PC-9 (cell line): ENCODE results near the gene MS4A4A. TPM values are rescaled to one million over a fixed set of nuclear protein-coding genes. Genes with fewer than 3 reads are reported as not detected.
"Not testable (repeated sequence)": the region's sequence is repeated elsewhere in the genome, so short reads cannot be mapped to it uniquely, and the experiment has no call there.

Experiments
- BruUV-seq: library from RNA; stranded (reverse); fragments of 400-500 nt; replicated peaks from 2 replicates; lab custom pipeline; 2021; lab: Mats Ljungman, UMichigan
- CTCF ChIA-PET: fragments of 300-600 bp; sonication (Branson Sonifier 250); formaldehyde crosslinking; loops from one replicate; lab custom pipeline; 2022; ENCODE audit warnings: antibody characterized with exemption; lab: Charles Lee
- POLR2A ChIA-PET: fragments of 300-600 bp; sonication (Branson Sonifier 250); formaldehyde crosslinking; loops from one replicate; lab custom pipeline; 2022; ENCODE audit warnings: antibody characterized with exemption; ENCODE audit not compliant: unreplicated experiment; lab: Charles Lee
- DNase-seq, 2 experiments: peaks; one replicate each; pipeline versions ENCODE4 v3.0.0 to v3.0.0-alpha.2; 2015 to 2022; ENCODE audit warnings: mixed read lengths in 1 of 2
- H2AFZ ChIP-seq: fragments of 200-600 bp; sonication (generic); 2 replicates; pipeline ENCODE4 v1.8.1; 2017; ENCODE audit warnings: antibody characterized with exemption
- H3F3A ChIP-seq: fragments of 200-600 bp; sonication (generic); 2 replicates; pipeline ENCODE4 v1.8.1; 2017; ENCODE audit warnings: antibody characterized with exemption, mild to moderate bottlenecking, low read depth; ENCODE audit not compliant: insufficient read depth
- H3K27ac ChIP-seq: fragments of 200-600 bp; sonication (generic); 2 replicates; pipeline ENCODE4 v1.6.1; 2016; ENCODE audit warnings: mixed run types
- H3K27me3 ChIP-seq: fragments of 200-600 bp; sonication (generic); 2 replicates; pipeline ENCODE4 v1.6.1; 2016; ENCODE audit warnings: low read depth, mixed run types; ENCODE audit not compliant: insufficient read depth
- H3K36me3 ChIP-seq: fragments of 200-600 bp; sonication (generic); 2 replicates; pipeline ENCODE4 v1.6.1; 2016; ENCODE audit warnings: low read depth, mixed run types
- H3K4me1 ChIP-seq: fragments of 200-600 bp; sonication (generic); replicated peaks from 2 replicates; pipeline ENCODE4 v1.6.1; 2016; ENCODE audit warnings: mixed run types; ENCODE audit not compliant: insufficient read depth
- H3K4me2 ChIP-seq: fragments of 200-600 bp; sonication (generic); 2 replicates; pipeline ENCODE4 v1.6.1; 2017; ENCODE audit warnings: mixed run types
- H3K4me3 ChIP-seq: fragments of 200-600 bp; sonication (generic); 2 replicates; pipeline ENCODE4 v1.6.1; 2016; ENCODE audit warnings: mixed run types
- H3K79me2 ChIP-seq: fragments of 200-600 bp; sonication (generic); 2 replicates; pipeline ENCODE4 v1.6.1; 2017; ENCODE audit warnings: low read depth, mixed run types
- H3K9me2 ChIP-seq: fragments of 200-600 bp; sonication (generic); 2 replicates; pipeline ENCODE4 v1.8.1; 2017; ENCODE audit warnings: mild to moderate bottlenecking; ENCODE audit not compliant: insufficient read depth
- H3K9me3 ChIP-seq: fragments of 200-600 bp; sonication (generic); 2 replicates; pipeline ENCODE4 v1.8.1; 2016; ENCODE audit warnings: low read depth; ENCODE audit not compliant: insufficient read depth
- H4K20me1 ChIP-seq: fragments of 200-600 bp; sonication (generic); 2 replicates; pipeline ENCODE4 v1.8.1; 2017; ENCODE audit not compliant: insufficient read depth
- EZH2 ChIP-seq: fragments of 200-600 bp; sonication (generic); IDR thresholded peaks from 2 replicates; pipeline ENCODE4 v1.8.0; 2017; ENCODE audit warnings: antibody characterized with exemption, low read depth
- intact Hi-C: fragments of 100-400 bp; cut with micrococcal nuclease; formaldehyde crosslinking; loops from one replicate; pipeline ENCODE4 v1.10.0; 2022; ENCODE audit not compliant: unreplicated experiment
- total RNA-seq: library from RNA; stranded (reverse); gene quantifications from 2 replicates; pipeline ENCODE4 v1.2.3, GENCODE V29; 2021
- TF ChIP-seq, protein P1 (sequence below): fragments of 200-600 bp; sonication (generic); conservative IDR thresholded peaks from 2 replicates; pipeline ENCODE4 v1.6.1; 2017; ENCODE audit warnings: mixed run types, antibody characterized with exemption, mild to moderate bottlenecking, moderate library complexity

The MS4A4A gene
- total RNA-seq, 1 experiment from 2014 or later: not detected

DNA sequence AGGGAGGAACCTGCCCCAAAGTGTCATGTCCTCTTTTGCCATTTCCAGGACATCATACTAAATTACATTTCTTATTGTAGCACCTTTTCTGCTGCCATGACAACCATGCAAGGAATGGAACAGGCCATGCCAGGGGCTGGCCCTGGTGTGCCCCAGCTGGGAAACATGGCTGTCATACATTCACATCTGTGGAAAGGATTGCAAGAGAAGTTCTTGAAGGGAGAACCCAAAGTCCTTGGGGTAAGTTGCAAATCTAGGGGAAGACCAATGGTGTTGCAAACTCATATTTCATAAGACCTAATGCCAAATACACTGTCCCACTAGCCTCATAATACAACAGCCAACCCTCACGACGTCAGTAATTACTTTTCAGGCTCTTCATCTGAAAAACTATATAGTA, 11.7 kb downstream of the MS4A4A start:
- H3K36me3 ChIP-seq: no peaks in the 10 kb centered on the region
- no peaks in the 10 kb centered on the region for H3F3A ChIP-seq
- H4K20me1 ChIP-seq: no peaks in the 10 kb centered on the region
- no peak overlapping the region for H3K27ac ChIP-seq
- no peak for DNase-seq
- no peaks in the 10 kb centered on the region for H3K9me2 ChIP-seq
- no peak overlapping the region for H3K4me3 ChIP-seq
- H3K4me2 ChIP-seq: no peak overlapping the region
- no peaks in the 10 kb centered on the region for H3K79me2 ChIP-seq
- no peak overlapping the region for H2AFZ ChIP-seq
- intact Hi-C loops: no loop called here
- no peaks in the 10 kb centered on the region for H3K4me1 ChIP-seq
- POLR2A ChIA-PET: no interaction called here
- no peaks in the 10 kb centered on the region for H3K9me3 ChIP-seq
- TF ChIP-seq EZH2: no peak
- TF ChIP-seq, protein P1, sequence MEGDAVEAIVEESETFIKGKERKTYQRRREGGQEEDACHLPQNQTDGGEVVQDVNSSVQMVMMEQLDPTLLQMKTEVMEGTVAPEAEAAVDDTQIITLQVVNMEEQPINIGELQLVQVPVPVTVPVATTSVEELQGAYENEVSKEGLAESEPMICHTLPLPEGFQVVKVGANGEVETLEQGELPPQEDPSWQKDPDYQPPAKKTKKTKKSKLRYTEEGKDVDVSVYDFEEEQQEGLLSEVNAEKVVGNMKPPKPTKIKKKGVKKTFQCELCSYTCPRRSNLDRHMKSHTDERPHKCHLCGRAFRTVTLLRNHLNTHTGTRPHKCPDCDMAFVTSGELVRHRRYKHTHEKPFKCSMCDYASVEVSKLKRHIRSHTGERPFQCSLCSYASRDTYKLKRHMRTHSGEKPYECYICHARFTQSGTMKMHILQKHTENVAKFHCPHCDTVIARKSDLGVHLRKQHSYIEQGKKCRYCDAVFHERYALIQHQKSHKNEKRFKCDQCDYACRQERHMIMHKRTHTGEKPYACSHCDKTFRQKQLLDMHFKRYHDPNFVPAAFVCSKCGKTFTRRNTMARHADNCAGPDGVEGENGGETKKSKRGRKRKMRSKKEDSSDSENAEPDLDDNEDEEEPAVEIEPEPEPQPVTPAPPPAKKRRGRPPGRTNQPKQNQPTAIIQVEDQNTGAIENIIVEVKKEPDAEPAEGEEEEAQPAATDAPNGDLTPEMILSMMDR: no peak
- BruUV-seq: no TSS peak
- CTCF ChIA-PET: no interaction called here
- H3K27me3 ChIP-seq: no peaks in the 10 kb centered on the region

DNA sequence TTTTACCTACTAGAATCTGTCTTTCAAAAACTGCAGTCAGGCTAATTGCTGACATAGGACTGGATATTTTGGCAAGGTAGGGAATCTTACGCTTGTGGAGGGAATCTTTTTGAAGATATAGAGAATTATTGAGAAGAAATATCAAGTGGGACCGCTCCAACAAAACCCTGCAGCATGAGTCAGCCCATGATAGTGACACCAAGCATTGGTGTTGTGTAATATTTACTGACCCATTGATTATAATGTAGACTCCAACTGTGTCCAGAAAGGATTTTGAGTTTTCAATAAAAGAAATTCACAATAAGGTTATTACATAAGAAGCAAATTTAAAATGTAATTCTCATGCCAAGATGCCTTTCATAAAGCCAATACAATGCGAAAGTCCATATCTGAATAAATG, 20.7 kb downstream of the MS4A4A start:
- no peak for DNase-seq
- no peak overlapping the region for H3K4me2 ChIP-seq
- ChIA-PET CTCF (no interaction called here), POLR2A (no interaction called here)
- H3K9me2 ChIP-seq: no peaks in the 10 kb centered on the region
- no peaks in the 10 kb centered on the region; the same call in 1 of the 2 replicates for H3F3A ChIP-seq
- TF ChIP-seq, protein P1: no peak
- no peak for TF ChIP-seq EZH2
- no peak overlapping the region for H2AFZ ChIP-seq
- H3K4me3 ChIP-seq: no peak overlapping the region
- H3K79me2 ChIP-seq: no peaks in the 10 kb centered on the region
- H3K36me3 ChIP-seq: no peaks in the 10 kb centered on the region
- intact Hi-C loops: no loop called here
- H3K9me3 ChIP-seq: no peaks in the 10 kb centered on the region; the same call in 1 of the 2 replicates
- H3K27ac ChIP-seq: peak overlapping the region; percentile 18; the same call in 1 of the 2 replicates
- H4K20me1 ChIP-seq: no peaks in the 10 kb centered on the region
- no peaks in the 10 kb centered on the region for H3K27me3 ChIP-seq
- BruUV-seq: no TSS peak
- H3K4me1 ChIP-seq: peaks cover 5% of the 10 kb centered on the region; the same call in 1 of the 2 replicates

DNA sequence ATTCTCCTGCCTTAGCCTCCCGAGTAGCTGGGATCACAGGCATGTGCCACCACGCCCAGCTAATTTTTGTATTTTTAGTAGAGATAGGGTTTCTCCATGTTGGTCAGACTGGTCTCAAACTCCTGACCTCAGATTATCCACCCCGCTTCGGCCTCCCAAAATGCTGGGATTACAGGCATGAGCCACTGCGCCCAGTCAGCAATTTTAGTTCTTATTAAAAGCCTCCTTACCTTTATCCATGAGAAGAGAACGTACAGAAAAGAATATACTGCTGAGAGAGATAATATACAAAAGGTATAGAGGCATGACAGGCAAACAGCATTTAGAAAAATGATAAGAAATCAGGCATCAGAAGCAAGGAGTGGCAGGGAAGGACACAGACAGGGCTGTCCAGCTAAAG, 21.4 kb downstream of the MS4A4A start:
- BruUV-seq, H3K4me2 ChIP-seq, H3K4me3 ChIP-seq, H3K4me1 ChIP-seq, POLR2A ChIA-PET, H3F3A ChIP-seq, H3K9me3 ChIP-seq, intact Hi-C loops, DNase-seq, H3K36me3 ChIP-seq, H3K79me2 ChIP-seq, CTCF ChIA-PET, H3K9me2 ChIP-seq, H3K27me3 ChIP-seq, H3K27ac ChIP-seq, H2AFZ ChIP-seq, H4K20me1 ChIP-seq: not testable (repeated sequence)

DNA sequence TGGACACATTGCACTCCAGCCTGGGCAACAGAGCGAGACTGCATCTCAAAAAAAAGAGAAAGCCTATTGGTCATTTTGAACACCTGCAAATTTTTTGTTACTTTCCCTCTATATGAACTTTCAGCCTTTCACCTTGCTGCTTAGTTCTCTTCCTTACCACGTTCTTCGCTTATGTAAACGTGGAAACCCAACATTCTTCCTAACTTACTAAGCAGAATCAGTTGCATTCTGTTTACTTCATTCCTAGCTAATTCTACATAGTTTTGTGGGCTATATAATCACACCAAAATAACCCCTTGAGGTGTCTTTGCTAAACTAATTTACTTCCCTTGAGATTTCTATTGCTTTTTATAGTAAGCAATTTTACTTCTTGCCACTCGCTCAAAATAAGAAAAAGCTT, 23.2 kb downstream of the MS4A4A start:
- TF ChIP-seq EZH2: no peak
- TF ChIP-seq, protein P1: no peak
- intact Hi-C loops: no loop called here
- Histone ChIP-seq H3K36me3 (no peaks in the 10 kb centered on the region), H2AFZ (no peak overlapping the region), H3K27me3 (no peaks in the 10 kb centered on the region), H3K4me2 (no peak overlapping the region), H4K20me1 (no peaks in the 10 kb centered on the region), H3K9me3 (no peaks in the 10 kb centered on the region; the same call in 1 of the 2 replicates), H3F3A (no peaks in the 10 kb centered on the region; the same call in 1 of the 2 replicates), H3K9me2 (no peaks in the 10 kb centered on the region), H3K79me2 (no peaks in the 10 kb centered on the region), H3K4me1 (peaks cover 5% of the 10 kb centered on the region; the same call in 1 of the 2 replicates), H3K27ac (no peak overlapping the region), H3K4me3 (no peak overlapping the region)
- POLR2A ChIA-PET: no interaction called here
- CTCF ChIA-PET: no interaction called here
- no TSS peak for BruUV-seq
- no peak for DNase-seq
